ENCODE results near the gene IPPK.
A peak's percentile ranks its signal among the peaks of the same experiment; 100 is the strongest.

Gene IPPK

DNA sequence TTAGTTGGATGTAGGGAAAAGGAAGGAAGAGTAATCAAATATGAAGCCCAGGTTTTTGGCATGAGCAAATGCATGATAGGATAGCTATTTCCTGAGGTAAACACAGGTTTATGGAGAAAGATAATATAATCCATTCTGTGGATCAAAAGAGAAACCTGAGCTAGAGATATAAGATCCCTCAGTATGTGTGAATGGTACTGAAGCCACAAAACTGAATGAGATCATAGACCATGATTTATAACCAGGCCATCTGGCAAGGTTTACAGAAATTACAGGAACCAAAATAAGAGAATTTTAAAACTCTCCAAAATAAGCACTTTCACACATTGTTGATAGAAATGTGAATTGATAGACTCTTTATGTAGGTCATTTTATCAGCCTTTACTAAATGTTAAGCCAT lies 105.4 kb downstream of the IPPK start (continued):
- TF ChIP-seq, protein P1, sequence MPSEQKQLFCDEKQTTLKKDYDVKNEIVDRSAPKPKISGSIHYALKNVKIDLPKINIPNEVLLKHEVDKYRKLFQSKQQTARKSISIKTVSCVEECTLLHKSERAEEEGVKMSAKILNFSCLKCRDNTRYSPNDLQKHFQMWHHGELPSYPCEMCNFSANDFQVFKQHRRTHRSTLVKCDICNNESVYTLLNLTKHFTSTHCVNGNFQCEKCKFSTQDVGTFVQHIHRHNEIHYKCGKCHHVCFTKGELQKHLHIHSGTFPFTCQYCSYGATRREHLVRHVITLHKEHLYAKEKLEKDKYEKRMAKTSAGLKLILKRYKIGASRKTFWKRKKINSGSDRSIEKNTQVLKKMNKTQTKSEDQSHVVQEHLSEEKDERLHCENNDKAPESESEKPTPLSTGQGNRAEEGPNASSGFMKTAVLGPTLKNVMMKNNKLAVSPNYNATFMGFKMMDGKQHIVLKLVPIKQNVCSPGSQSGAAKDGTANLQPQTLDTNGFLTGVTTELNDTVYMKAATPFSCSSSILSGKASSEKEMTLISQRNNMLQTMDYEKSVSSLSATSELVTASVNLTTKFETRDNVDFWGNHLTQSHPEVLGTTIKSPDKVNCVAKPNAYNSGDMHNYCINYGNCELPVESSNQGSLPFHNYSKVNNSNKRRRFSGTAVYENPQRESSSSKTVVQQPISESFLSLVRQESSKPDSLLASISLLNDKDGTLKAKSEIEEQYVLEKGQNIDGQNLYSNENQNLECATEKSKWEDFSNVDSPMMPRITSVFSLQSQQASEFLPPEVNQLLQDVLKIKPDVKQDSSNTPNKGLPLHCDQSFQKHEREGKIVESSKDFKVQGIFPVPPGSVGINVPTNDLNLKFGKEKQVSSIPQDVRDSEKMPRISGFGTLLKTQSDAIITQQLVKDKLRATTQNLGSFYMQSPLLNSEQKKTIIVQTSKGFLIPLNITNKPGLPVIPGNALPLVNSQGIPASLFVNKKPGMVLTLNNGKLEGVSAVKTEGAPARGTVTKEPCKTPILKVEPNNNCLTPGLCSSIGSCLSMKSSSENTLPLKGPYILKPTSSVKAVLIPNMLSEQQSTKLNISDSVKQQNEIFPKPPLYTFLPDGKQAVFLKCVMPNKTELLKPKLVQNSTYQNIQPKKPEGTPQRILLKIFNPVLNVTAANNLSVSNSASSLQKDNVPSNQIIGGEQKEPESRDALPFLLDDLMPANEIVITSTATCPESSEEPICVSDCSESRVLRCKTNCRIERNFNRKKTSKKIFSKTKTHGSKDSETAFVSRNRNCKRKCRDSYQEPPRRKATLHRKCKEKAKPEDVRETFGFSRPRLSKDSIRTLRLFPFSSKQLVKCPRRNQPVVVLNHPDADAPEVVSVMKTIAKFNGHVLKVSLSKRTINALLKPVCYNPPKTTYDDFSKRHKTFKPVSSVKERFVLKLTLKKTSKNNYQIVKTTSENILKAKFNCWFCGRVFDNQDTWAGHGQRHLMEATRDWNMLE (tag by site-specific recombination; conservative IDR thresholded peaks at IDR 0.05; ENCODE audit: low read depth), result no peak
- TF ChIP-seq ZNF558 (tag by site-specific recombination; IDR thresholded peaks at IDR 0.05), result no peak
- TF ChIP-seq ZNF140 (tag by site-specific recombination; IDR thresholded peaks at IDR 0.05), result no peak
- no peak for TF ChIP-seq ZNF621 (tag by site-specific recombination; IDR thresholded peaks at IDR 0.05)
- TF ChIP-seq ZNF549 (tag by site-specific recombination; IDR thresholded peaks at IDR 0.05), result no peak
- no peak for TF ChIP-seq ZFHX2 (tag by site-specific recombination; conservative IDR thresholded peaks at IDR 0.05)
- TF ChIP-seq SALL2 (tag by site-specific recombination; IDR thresholded peaks at IDR 0.05; ENCODE audit: borderline replicate concordance), result no peak
- no peak for TF ChIP-seq ZFP37 (tag by site-specific recombination; IDR thresholded peaks at IDR 0.05)
- peak; percentile 52; the same call in 1 of the 2 replicates for TF ChIP-seq FEZF1 (tag by site-specific recombination; IDR thresholded peaks at IDR 0.05)
- TF ChIP-seq, protein P2, sequence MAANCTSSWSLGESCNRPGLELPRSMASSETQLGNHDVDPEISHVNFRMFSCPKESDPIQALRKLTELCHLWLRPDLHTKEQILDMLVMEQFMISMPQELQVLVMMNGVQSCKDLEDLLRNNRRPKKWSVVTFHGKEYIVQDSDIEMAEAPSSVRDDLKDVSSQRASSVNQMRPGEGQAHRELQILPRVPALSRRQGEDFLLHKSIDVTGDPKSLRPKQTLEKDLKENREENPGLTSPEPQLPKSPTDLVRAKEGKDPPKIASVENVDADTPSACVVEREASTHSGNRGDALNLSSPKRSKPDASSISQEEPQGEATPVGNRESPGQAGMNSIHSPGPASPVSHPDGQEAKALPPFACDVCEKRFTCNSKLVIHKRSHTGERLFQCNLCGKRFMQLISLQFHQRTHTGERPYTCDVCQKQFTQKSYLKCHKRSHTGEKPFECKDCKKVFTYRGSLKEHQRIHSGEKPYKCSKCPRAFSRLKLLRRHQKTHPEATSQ (tag by site-specific recombination; IDR thresholded peaks at IDR 0.05), result no peak
- TF ChIP-seq, protein P3, sequence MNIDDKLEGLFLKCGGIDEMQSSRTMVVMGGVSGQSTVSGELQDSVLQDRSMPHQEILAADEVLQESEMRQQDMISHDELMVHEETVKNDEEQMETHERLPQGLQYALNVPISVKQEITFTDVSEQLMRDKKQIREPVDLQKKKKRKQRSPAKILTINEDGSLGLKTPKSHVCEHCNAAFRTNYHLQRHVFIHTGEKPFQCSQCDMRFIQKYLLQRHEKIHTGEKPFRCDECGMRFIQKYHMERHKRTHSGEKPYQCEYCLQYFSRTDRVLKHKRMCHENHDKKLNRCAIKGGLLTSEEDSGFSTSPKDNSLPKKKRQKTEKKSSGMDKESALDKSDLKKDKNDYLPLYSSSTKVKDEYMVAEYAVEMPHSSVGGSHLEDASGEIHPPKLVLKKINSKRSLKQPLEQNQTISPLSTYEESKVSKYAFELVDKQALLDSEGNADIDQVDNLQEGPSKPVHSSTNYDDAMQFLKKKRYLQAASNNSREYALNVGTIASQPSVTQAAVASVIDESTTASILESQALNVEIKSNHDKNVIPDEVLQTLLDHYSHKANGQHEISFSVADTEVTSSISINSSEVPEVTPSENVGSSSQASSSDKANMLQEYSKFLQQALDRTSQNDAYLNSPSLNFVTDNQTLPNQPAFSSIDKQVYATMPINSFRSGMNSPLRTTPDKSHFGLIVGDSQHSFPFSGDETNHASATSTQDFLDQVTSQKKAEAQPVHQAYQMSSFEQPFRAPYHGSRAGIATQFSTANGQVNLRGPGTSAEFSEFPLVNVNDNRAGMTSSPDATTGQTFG (tag by site-specific recombination; IDR thresholded peaks at IDR 0.05; ENCODE audit: borderline replicate concordance), result no peak
- no peak for TF ChIP-seq ZIC2 (tag by site-specific recombination; IDR thresholded peaks at IDR 0.05)
- TF ChIP-seq ZNF629 (tag by site-specific recombination; IDR thresholded peaks at IDR 0.05), result peak; percentile 70
- TF ChIP-seq, protein P4, sequence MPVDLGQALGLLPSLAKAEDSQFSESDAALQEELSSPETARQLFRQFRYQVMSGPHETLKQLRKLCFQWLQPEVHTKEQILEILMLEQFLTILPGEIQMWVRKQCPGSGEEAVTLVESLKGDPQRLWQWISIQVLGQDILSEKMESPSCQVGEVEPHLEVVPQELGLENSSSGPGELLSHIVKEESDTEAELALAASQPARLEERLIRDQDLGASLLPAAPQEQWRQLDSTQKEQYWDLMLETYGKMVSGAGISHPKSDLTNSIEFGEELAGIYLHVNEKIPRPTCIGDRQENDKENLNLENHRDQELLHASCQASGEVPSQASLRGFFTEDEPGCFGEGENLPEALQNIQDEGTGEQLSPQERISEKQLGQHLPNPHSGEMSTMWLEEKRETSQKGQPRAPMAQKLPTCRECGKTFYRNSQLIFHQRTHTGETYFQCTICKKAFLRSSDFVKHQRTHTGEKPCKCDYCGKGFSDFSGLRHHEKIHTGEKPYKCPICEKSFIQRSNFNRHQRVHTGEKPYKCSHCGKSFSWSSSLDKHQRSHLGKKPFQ (tag by site-specific recombination; IDR thresholded peaks at IDR 0.05), result no peak; the same call in 1 of the 2 replicates
- TF ChIP-seq TCF7L2 (IDR thresholded peaks at IDR 0.05; ENCODE audit: borderline replicate concordance, low read depth, low read length), result no peak
- no peak for TF ChIP-seq ZBTB20 (tag by site-specific recombination; IDR thresholded peaks at IDR 0.05)
- TF ChIP-seq, protein P5, sequence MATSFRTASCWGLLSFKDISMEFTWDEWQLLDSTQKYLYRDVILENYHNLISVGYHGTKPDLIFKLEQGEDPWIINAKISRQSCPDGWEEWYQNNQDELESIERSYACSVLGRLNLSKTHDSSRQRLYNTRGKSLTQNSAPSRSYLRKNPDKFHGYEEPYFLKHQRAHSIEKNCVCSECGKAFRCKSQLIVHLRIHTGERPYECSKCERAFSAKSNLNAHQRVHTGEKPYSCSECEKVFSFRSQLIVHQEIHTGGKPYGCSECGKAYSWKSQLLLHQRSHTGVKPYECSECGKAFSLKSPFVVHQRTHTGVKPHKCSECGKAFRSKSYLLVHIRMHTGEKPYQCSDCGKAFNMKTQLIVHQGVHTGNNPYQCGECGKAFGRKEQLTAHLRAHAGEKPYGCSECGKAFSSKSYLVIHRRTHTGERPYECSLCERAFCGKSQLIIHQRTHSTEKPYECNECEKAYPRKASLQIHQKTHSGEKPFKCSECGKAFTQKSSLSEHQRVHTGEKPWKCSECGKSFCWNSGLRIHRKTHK (tag by site-specific recombination; IDR thresholded peaks at IDR 0.05), result no peak
- peak; percentile 66; the same call in 1 of the 2 replicates for TF ChIP-seq OVOL3 (tag by site-specific recombination; IDR thresholded peaks at IDR 0.05)
- TF ChIP-seq, protein P6, sequence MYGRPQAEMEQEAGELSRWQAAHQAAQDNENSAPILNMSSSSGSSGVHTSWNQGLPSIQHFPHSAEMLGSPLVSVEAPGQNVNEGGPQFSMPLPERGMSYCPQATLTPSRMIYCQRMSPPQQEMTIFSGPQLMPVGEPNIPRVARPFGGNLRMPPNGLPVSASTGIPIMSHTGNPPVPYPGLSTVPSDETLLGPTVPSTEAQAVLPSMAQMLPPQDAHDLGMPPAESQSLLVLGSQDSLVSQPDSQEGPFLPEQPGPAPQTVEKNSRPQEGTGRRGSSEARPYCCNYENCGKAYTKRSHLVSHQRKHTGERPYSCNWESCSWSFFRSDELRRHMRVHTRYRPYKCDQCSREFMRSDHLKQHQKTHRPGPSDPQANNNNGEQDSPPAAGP (tag by site-specific recombination; IDR thresholded peaks at IDR 0.05), result no peak
- no peak for TF ChIP-seq ZNF311 (tag by site-specific recombination; IDR thresholded peaks at IDR 0.05; ENCODE audit: borderline replicate concordance)
- TF ChIP-seq ZXDB (tag by site-specific recombination; IDR thresholded peaks at IDR 0.05), result peak; percentile 87
- no peak for TF ChIP-seq ZNF433 (tag by site-specific recombination; IDR thresholded peaks at IDR 0.05; ENCODE audit: low read depth)
- TF ChIP-seq KLF9 (tag by site-specific recombination; IDR thresholded peaks at IDR 0.05; ENCODE audit: low read depth), result no peak
- TF ChIP-seq, protein P7, sequence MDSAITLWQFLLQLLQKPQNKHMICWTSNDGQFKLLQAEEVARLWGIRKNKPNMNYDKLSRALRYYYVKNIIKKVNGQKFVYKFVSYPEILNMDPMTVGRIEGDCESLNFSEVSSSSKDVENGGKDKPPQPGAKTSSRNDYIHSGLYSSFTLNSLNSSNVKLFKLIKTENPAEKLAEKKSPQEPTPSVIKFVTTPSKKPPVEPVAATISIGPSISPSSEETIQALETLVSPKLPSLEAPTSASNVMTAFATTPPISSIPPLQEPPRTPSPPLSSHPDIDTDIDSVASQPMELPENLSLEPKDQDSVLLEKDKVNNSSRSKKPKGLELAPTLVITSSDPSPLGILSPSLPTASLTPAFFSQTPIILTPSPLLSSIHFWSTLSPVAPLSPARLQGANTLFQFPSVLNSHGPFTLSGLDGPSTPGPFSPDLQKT (IDR thresholded peaks at IDR 0.05; ENCODE audit: borderline replicate concordance, low read depth, low read length), result no peak
- TF ChIP-seq ZNF391 (tag by site-specific recombination; IDR thresholded peaks at IDR 0.05; ENCODE audit: borderline replicate concordance, low read depth), result 0 out of 2 replicates have a peak, but pooled peaks have one; percentile 31
- TF ChIP-seq ZNF677 (tag by site-specific recombination; IDR thresholded peaks at IDR 0.05), result no peak

All from HEK293 (cell line).